NCI-H1694 treated with DMSO at 0.1 percent for 48 hours (cell line): ENCODE measurements around the gene NPIPA8.
"Not testable (repeated sequence)": the region's sequence is repeated elsewhere in the genome, so short reads cannot be mapped to it uniquely, and the experiment has no call there.

ENCODE experiments used
- DNase-seq: peaks from one replicate; lab custom pipeline; 2025; lab: John Stamatoyannopoulos, UW

Gene NPIPA8

DNA sequence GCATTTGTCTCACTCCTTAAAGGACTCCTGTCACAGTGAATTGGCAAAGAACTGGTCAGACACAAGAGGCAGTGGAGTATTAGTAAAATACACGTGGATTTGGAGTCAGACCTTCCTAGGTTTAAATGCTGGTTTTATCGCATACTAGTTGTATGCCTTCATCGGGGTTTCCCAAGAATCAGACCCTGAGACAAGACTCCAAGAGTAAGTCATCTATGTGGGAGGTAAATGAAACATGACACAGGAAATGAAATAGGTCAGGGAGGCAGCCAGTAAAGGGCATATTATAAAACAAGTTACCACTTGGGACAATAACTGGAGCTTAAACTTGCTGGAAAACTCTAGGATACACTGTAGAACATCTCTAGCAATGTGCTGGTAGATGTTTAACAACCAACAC lies 59.8 kb downstream of the NPIPA8 start:
- DNase-seq: not testable (repeated sequence)

DNA sequence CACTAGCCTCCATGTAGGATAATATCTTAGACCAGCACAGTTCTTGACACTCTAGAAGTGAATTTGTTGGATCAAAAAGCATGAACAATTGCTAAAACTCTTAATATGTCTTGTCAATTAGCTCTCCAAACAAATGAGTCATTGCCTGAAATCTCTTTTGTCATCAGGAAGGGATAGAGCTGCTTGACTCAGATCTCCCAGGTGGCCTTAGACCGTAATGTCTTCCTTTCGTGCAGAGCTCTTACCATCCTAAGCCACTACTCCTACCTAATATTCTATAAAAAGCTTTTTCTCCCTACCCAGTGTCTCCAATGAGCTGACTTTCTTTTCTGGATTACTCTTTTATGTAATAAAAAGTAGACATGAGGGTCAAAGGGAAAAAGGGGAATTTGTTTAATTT lies 66.4 kb downstream of the NPIPA8 start:
- DNase-seq: not testable (repeated sequence)
